Mucosa of stomach (tissue), 1 donor: Measurements from ENCODE around the gene KATNAL1.
"Not testable (repeated sequence)": the region's sequence is repeated elsewhere in the genome, so short reads cannot be mapped to it uniquely, and the experiment has no call there.

Experiments used
- H3K27me3 ChIP-seq: one replicate; pipeline ENCODE4 v1.7.0; 2013; ENCODE audit warnings: mild to moderate bottlenecking, low read length; ENCODE audit not compliant: control insufficient read depth, insufficient read depth
- H3K36me3 ChIP-seq: one replicate; pipeline ENCODE4 v1.7.0; 2013; ENCODE audit warnings: low read length; ENCODE audit not compliant: control insufficient read depth, insufficient read depth
- H3K4me1 ChIP-seq: one replicate; pipeline ENCODE4 v1.7.0; 2013; ENCODE audit warnings: mild to moderate bottlenecking, low read length; ENCODE audit not compliant: control insufficient read depth, insufficient read depth
- H3K4me3 ChIP-seq: one replicate; pipeline ENCODE4 v1.7.0; 2013; ENCODE audit warnings: low read length
- H3K9ac ChIP-seq: one replicate; pipeline ENCODE4 v1.7.0; 2013; ENCODE audit warnings: mild to moderate bottlenecking, low read length, moderate library complexity
- H3K9me3 ChIP-seq: one replicate; pipeline ENCODE4 v1.7.0; 2013; ENCODE audit warnings: mild to moderate bottlenecking, low read length, moderate library complexity; ENCODE audit not compliant: control insufficient read depth
- donor health status: Pancreatic carcinoma.

KATNAL1 gene

GRCh38 chr13:30270035-30270434 lies 37.3 kb downstream of the KATNAL1 start:
- H3K36me3 ChIP-seq, H3K4me1 ChIP-seq, H3K9ac ChIP-seq, H3K9me3 ChIP-seq, H3K4me3 ChIP-seq, H3K27me3 ChIP-seq: not testable (repeated sequence)

- Histone ChIP-seq H3K4me1 (no peaks in the 10 kb centered on the region), H3K27me3 (no peaks in the 10 kb centered on the region), H3K36me3 (no peaks in the 10 kb centered on the region)
Measured at GRCh38 chr13:30268673-30269072, 38.7 kb downstream of the KATNAL1 start.

GRCh38 chr13:30266756-30267155 lies 40.6 kb downstream of the KATNAL1 start:
- Histone ChIP-seq H3K9ac (no peak overlapping the region), H3K27me3 (no peaks in the 10 kb centered on the region), H3K9me3 (no peaks in the 10 kb centered on the region), H3K4me1 (no peaks in the 10 kb centered on the region), H3K36me3 (no peaks in the 10 kb centered on the region), H3K4me3 (no peak overlapping the region)

More at GRCh38 chr13:30268673-30269072, 38.7 kb downstream of the KATNAL1 start:
- no peak overlapping the region for H3K4me3 ChIP-seq
- H3K9me3 ChIP-seq: no peaks in the 10 kb centered on the region
- no peak overlapping the region for H3K9ac ChIP-seq

GRCh38 chr13:30259149-30259733 lies 48.1 kb downstream of the KATNAL1 start:
- not testable (repeated sequence) for H3K4me1 ChIP-seq, H3K9ac ChIP-seq, H3K9me3 ChIP-seq, H3K4me3 ChIP-seq, H3K36me3 ChIP-seq, H3K27me3 ChIP-seq

GRCh38 chr13:30257468-30258099 lies 49.8 kb downstream of the KATNAL1 start:
- no peaks in the 10 kb centered on the region for H3K27me3 ChIP-seq
- no peaks in the 10 kb centered on the region for H3K36me3 ChIP-seq
- no peak overlapping the region for H3K9ac ChIP-seq
- no peak overlapping the region for H3K4me3 ChIP-seq
- no peaks in the 10 kb centered on the region for H3K9me3 ChIP-seq
- no peaks in the 10 kb centered on the region for H3K4me1 ChIP-seq

- H3K36me3 ChIP-seq: no peaks in the 10 kb centered on the region
- no peaks in the 10 kb centered on the region for H3K4me1 ChIP-seq
- no peak overlapping the region for H3K9ac ChIP-seq
- no peak overlapping the region for H3K4me3 ChIP-seq
- no peaks in the 10 kb centered on the region for H3K27me3 ChIP-seq
- no peaks in the 10 kb centered on the region for H3K9me3 ChIP-seq
Measured at GRCh38 chr13:30256713-30257467, 50.5 kb downstream of the KATNAL1 start.

- no peaks in the 10 kb centered on the region for H3K9me3 ChIP-seq
- no peaks in the 10 kb centered on the region for H3K4me1 ChIP-seq
- H3K4me3 ChIP-seq: no peak overlapping the region
- no peaks in the 10 kb centered on the region for H3K27me3 ChIP-seq
- H3K36me3 ChIP-seq: no peaks in the 10 kb centered on the region
- H3K9ac ChIP-seq: no peak overlapping the region
Measured at GRCh38 chr13:30255696-30256095, 51.7 kb downstream of the KATNAL1 start.

GRCh38 chr13:30253830-30254229 lies 53.5 kb downstream of the KATNAL1 start:
- H3K36me3 ChIP-seq: no peaks in the 10 kb centered on the region
- no peak overlapping the region for H3K9ac ChIP-seq
- H3K9me3 ChIP-seq: no peaks in the 10 kb centered on the region
- H3K27me3 ChIP-seq: no peaks in the 10 kb centered on the region
- H3K4me3 ChIP-seq: no peak overlapping the region
- H3K4me1 ChIP-seq: no peaks in the 10 kb centered on the region

- no peaks in the 10 kb centered on the region for H3K4me1 ChIP-seq
- no peaks in the 10 kb centered on the region for H3K27me3 ChIP-seq
- H3K4me3 ChIP-seq: no peak overlapping the region
Measured at GRCh38 chr13:30247406-30247805, 59.9 kb downstream of the KATNAL1 start.

GRCh38 chr13:30241532-30241931 lies 65.8 kb downstream of the KATNAL1 start:
- H3K27me3 ChIP-seq: no peaks in the 10 kb centered on the region
- H3K36me3 ChIP-seq: no peaks in the 10 kb centered on the region
- H3K9me3 ChIP-seq: no peaks in the 10 kb centered on the region
- no peak overlapping the region for H3K9ac ChIP-seq
- H3K4me3 ChIP-seq: no peak overlapping the region
- H3K4me1 ChIP-seq: no peaks in the 10 kb centered on the region

More at GRCh38 chr13:30247406-30247805, 59.9 kb downstream of the KATNAL1 start:
- no peaks in the 10 kb centered on the region for H3K9me3 ChIP-seq
- no peak overlapping the region for H3K9ac ChIP-seq
- H3K36me3 ChIP-seq: no peaks in the 10 kb centered on the region

- H3K36me3 ChIP-seq: no peaks in the 10 kb centered on the region
- no peak overlapping the region for H3K9ac ChIP-seq
- H3K9me3 ChIP-seq: no peaks in the 10 kb centered on the region
- H3K27me3 ChIP-seq: no peaks in the 10 kb centered on the region
- H3K4me3 ChIP-seq: no peak overlapping the region
- no peaks in the 10 kb centered on the region for H3K4me1 ChIP-seq
Measured at GRCh38 chr13:30240608-30241007, 66.7 kb downstream of the KATNAL1 start.

- Histone ChIP-seq H3K4me1 (no peaks in the 10 kb centered on the region), H3K9ac (no peak overlapping the region), H3K36me3 (no peaks in the 10 kb centered on the region), H3K9me3 (no peaks in the 10 kb centered on the region), H3K4me3 (no peak overlapping the region), H3K27me3 (no peaks in the 10 kb centered on the region)
Measured at GRCh38 chr13:30235216-30235615, 72.1 kb downstream of the KATNAL1 start.
